Suprapubic skin (tissue), 4 donors: Measurements from ENCODE around the gene GSK3A. TPM values are rescaled to one million over a fixed set of nuclear protein-coding genes. Genes with fewer than 3 reads are reported as not detected.
A peak's percentile ranks its signal among the peaks of the same experiment; 100 is the strongest.

Experiments
- DNase-seq, 2 donors: peaks; one replicate each; pipeline ENCODE4 v3.0.0-alpha.2; 2019; ENCODE audit warnings: low spot score in 2 of 2
- H3K27ac ChIP-seq: fragments of 200-600 bp; sonication (generic); one replicate; pipeline ENCODE4 v1.5.1; 2019
- H3K27me3 ChIP-seq: fragments of 200-600 bp; sonication (generic); one replicate; pipeline ENCODE4 v1.5.1; 2019
- H3K36me3 ChIP-seq: fragments of 200-600 bp; sonication (generic); one replicate; pipeline ENCODE4 v1.5.1; 2019
- H3K4me1 ChIP-seq: fragments of 200-600 bp; sonication (generic); one replicate; pipeline ENCODE4 v1.5.1; 2019
- H3K4me3 ChIP-seq: fragments of 200-600 bp; sonication (generic); one replicate; pipeline ENCODE4 v1.5.1; 2019; ENCODE audit warnings: mild to moderate bottlenecking
- H3K9me3 ChIP-seq: fragments of 200-600 bp; sonication (generic); one replicate; pipeline ENCODE4 v1.5.1; 2019
- EP300 ChIP-seq: sonication (generic); formaldehyde crosslinking; IDR thresholded peaks from one replicate; pipeline ENCODE4 v1.6.1; 2017; ENCODE audit warnings: antibody characterized with exemption
- POLR2A ChIP-seq, 2 donors: fragments of 450-650 bp; IDR thresholded peaks; one replicate each; pipeline ENCODE4 v1.6.1; 2017; ENCODE audit warnings: antibody characterized with exemption in 2 of 2, mild to moderate bottlenecking in 2 of 2, moderate library complexity in 2 of 2
- POLR2AphosphoS5 ChIP-seq, 3 donors: sonication (generic); formaldehyde crosslinking; IDR thresholded peaks; one replicate each; pipeline ENCODE4 v1.6.1; 2017; ENCODE audit warnings: antibody characterized with exemption in 3 of 3
- WGBS: methylation state at CpG from one replicate; pipeline ENCODE4 v1.1.5; 2018; 5-methylcytosine and 5-hydroxymethylcytosine counted together
- total RNA-seq, 4 donors: library from RNA; depleted of rRNA; stranded (reverse); fragments of >200 nt; gene quantifications; one replicate each; pipeline ENCODE4 v1.1.0, GENCODE V29; 2016
- TF ChIP-seq, protein P1 (sequence below), 2 donors: fragments of 200-600 bp in 1 of 2; fragments of 450-650 bp in 1 of 2; sonication (generic) in 1 of 2; IDR thresholded peaks; one replicate each; pipeline ENCODE4 v1.5.1; 2016 to 2019; ENCODE audit warnings: antibody characterized with exemption in 2 of 2, mild to moderate bottlenecking in 1 of 2, moderate library complexity in 1 of 2

GSK3A gene
- total RNA-seq, 4 donors from 2014 or later, result 24.0 to 37.3 (median 28.3) TPM

DNA sequence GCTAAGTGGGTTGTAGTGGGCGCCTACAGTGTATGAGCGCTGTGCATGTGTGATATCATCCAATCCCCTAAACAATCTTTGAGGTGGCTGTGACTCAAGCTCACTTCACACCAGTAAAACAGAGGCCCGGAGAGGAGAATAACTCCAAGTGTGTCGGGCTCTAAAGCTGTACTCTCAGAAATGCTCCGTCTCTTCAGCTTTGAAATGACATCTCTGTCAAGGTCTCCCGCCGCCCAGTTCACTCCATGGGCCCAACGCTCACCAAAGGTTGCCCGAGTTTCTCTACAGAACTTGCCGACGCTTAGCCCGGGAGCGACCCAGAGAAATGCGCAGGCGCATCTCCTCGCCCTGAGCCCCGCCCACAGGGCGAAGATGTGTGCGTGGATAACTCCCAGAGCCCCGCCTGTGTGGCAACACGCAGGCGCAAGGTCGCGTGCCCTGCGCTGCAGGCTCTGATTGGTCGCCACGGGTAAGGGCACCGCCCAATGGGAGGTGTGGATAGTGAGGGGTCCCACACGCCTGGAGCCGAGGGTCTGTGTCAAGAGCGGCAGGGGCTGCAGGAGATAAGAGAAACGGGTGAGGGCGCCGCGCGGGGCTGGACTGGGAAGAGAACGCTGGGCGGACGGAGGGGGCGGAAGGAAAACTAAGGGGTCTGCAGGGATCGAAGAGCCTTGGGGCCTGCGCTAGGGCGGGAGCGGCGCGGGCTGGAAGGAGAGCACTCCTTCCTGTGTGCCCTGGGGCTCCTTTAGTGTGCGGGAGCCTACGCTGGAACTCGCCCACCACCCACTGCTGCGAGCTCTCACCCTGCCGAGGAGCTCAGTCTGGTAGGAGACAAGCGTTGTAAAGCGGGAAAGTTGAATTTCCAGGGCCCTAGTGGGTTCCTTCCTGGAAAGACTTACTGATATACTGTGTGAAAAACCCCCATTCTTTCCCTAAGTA is 22.3 kb downstream of the GSK3A start, which contains the start of gene ZNF526:
Gene ZNF526, plus strand, starts transcription at position 501 of the 939 bp plus-strand sequence. CDS start 4,092 bp downstream, outside the sequence.
- TF ChIP-seq POLR2A (IDR thresholded peaks at IDR 0.05), result no peak
- TF ChIP-seq POLR2AphosphoS5 (IDR thresholded peaks at IDR 0.05), result peak in 1 of 3 donors; percentile 82
- under 1% methylated on average over 47 of the region's 53 CpGs for WGBS
- peak within 1 kb of the TSS; percentile 87 for H3K4me3 ChIP-seq
- H3K36me3 ChIP-seq, result peaks cover 11% of the 10 kb centered on the region
- peak within 1 kb of the TSS; percentile 81 for H3K27ac ChIP-seq
- H3K27me3 ChIP-seq, result no peaks in the 10 kb centered on the region
- H3K9me3 ChIP-seq, result no peaks in the 10 kb centered on the region
- peaks cover 54% of the 10 kb centered on the region for H3K4me1 ChIP-seq
- peak; percentile 98 to 99 for DNase-seq

DNA sequence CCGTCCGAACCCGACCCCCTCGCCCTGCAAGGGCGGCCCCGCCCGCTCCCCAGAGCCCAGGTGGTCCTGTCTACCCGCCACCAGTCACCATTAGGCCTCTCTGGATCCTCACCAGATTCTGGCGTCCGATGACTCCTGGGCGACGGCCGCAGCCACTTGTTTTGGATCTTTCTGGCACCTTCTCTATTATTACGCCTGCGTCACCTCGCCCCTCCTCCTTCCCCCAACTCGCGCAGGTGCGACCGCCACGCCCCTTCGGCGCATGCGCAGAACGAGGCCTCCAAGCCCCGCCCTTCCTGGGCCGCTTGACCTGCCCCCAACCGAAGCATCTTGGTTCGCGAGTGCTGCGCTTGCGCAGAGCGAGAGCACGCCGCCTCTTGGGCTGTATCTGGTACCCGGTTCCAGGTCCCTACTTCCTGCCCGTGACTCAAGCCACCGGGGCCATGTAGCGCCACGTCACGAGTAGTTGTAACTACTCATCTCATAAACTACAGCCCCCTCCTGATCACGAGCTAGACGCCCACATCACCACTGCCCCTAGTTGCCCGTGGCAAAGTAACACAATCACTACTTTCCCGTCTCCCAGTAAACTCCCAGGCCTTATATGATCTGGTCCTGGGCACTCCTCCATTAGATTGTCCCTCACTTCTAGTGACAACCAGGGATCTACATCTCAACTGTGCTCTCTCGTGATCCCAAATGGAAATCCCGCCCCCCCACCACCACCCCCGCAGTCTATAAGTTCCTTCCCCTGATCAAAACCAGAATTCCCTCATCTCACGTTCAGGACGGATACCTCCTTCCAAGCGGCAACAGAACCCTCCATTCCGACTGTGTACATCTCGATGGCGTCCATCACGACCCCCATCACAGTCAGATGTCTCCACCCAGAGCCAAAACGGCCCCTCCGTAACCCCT is 24.6 kb downstream of the GSK3A start, which contains the start of gene DEDD2:
Gene DEDD2, minus strand, starts transcription at position 158 of the 918 bp plus-strand sequence. CDS start 670 bp downstream, outside the sequence.
- WGBS, result 17% methylated on average over 50 of the region's 57 CpGs
- peak; percentile 98 to 99 for DNase-seq
- Histone ChIP-seq H3K27ac (peak within 1 kb of the TSS; percentile 79), H3K9me3 (no peaks in the 10 kb centered on the region), H3K4me3 (peak within 1 kb of the TSS; percentile 70), H3K36me3 (peaks cover 7% of the 10 kb centered on the region), H3K27me3 (no peaks in the 10 kb centered on the region), H3K4me1 (peaks cover 55% of the 10 kb centered on the region)
- TF ChIP-seq, protein P1, sequence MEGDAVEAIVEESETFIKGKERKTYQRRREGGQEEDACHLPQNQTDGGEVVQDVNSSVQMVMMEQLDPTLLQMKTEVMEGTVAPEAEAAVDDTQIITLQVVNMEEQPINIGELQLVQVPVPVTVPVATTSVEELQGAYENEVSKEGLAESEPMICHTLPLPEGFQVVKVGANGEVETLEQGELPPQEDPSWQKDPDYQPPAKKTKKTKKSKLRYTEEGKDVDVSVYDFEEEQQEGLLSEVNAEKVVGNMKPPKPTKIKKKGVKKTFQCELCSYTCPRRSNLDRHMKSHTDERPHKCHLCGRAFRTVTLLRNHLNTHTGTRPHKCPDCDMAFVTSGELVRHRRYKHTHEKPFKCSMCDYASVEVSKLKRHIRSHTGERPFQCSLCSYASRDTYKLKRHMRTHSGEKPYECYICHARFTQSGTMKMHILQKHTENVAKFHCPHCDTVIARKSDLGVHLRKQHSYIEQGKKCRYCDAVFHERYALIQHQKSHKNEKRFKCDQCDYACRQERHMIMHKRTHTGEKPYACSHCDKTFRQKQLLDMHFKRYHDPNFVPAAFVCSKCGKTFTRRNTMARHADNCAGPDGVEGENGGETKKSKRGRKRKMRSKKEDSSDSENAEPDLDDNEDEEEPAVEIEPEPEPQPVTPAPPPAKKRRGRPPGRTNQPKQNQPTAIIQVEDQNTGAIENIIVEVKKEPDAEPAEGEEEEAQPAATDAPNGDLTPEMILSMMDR (IDR thresholded peaks at IDR 0.05), result no peak
- TF ChIP-seq EP300 (no peak), POLR2AphosphoS5 (IDR thresholded peaks at IDR 0.05) (peak in 1 of 3 donors; percentile 15), POLR2A (IDR thresholded peaks at IDR 0.05) (peak in 1 of 2 donors; percentile 9)

DNA sequence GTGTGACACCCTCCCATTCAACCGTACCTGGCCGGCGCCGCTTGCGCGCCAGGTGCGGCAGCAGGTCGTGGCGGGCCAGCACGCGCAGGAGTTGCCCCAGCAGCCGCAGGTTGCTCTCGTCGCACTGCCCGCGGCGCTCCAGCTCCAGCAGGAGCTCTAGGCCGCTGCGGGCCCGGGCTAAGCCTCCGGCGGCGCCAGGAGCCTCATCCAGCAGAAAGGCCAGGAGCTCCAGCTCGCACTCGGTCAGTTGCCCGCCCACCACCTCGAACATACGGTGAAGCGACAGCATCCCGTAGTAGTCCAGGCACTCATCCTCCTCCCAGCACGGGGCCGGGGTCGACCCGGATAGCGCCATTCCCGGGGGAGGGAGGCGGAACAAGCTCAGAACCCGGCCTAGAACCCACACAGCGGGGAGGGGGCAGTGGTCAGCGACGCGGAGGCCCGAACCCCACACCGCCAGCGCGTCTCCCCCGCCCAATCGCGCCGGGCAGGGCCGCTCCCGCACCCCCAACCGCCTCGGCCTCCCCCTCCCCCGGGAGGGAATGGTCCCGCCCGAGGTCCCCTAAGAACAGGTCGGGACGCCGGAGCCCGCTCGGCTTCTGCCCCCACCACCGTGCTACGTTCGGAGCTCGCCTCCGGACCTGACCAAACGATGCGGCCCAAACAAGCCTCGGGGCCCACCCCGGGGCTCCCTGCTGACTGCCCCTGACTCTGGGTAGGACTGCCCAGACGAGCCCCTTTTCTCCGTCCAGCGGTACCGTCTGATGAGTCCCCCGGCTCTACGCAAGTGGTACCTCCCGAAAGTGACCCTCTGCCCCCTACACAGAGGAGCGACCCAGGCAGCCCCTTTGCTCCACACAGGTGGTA is 25.5 kb downstream of the GSK3A start:
- Histone ChIP-seq H3K9me3 (no peaks in the 10 kb centered on the region), H3K27me3 (no peaks in the 10 kb centered on the region), H3K36me3 (peaks cover 14% of the 10 kb centered on the region), H3K4me1 (peaks cover 55% of the 10 kb centered on the region), H3K4me3 (peak overlapping the region; percentile 70), H3K27ac (peak overlapping the region; percentile 79)
- TF ChIP-seq, protein P1 (IDR thresholded peaks at IDR 0.05), result no peak
- no peak for TF ChIP-seq POLR2A (IDR thresholded peaks at IDR 0.05)
- TF ChIP-seq POLR2AphosphoS5 (IDR thresholded peaks at IDR 0.05), result no peak
- no peak for TF ChIP-seq EP300
- WGBS, result no CpG with 5 or more reads among the region's 79 CpGs
- DNase-seq, result peak; percentile 82 to 83

DNA sequence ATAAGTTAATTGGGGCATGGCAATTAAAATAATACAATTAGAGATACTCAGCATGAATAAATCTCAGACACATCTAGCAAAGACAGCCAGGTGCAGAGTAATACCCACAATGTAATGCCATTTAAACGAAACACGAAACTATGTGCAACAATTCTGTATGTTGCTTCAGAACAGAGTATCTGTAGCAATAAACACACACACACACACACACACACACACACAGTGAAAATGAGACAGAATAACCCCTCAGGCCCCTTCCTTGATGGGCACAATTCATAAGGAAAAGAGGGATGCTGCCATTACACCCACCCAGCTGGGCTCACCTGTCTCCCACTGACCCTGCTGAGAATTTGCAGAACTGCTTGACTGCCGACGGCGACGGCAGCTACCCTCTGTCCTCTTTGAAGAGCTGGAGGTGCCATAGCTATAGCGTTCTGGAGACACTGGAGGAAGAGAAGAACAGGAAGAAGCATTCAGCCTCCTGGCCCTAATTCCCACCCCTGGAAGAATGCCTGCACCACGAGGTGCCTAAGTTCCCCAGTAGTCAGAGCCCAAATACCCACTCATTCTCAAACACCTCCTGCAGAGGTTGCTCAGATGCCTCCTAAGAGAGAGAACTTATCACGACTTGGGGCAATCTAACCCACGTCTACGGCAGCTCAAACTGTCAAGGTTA is 27.5 kb downstream of the GSK3A start:
- TF ChIP-seq POLR2AphosphoS5 (IDR thresholded peaks at IDR 0.05) (no peak), POLR2A (IDR thresholded peaks at IDR 0.05) (no peak), EP300 (no peak)
- TF ChIP-seq, protein P1 (IDR thresholded peaks at IDR 0.05), result no peak
- Histone ChIP-seq H3K4me3 (no peak overlapping the region), H3K27me3 (no peaks in the 10 kb centered on the region), H3K36me3 (peaks cover 25% of the 10 kb centered on the region), H3K9me3 (no peaks in the 10 kb centered on the region), H3K27ac (no peak overlapping the region), H3K4me1 (peaks cover 42% of the 10 kb centered on the region)
- DNase-seq, result no peak
- WGBS, result 83% methylated on average over 7 of the region's 11 CpGs
